H1 (cell line): ENCODE measurements around the gene REG4. TPM values are rescaled to one million over a fixed set of nuclear protein-coding genes. Genes with fewer than 3 reads are reported as not detected.

Source experiments
- RBBP5 ChIP-seq: IDR thresholded peaks from 2 replicates; pipeline ENCODE4 v1.7.1; 2012; ENCODE audit warnings: low read depth, mild to moderate bottlenecking, inconsistent platforms, low read length, moderate library complexity, borderline replicate concordance
- polyA plus RNA-seq, 7 experiments: library from polyadenylated mRNA; depleted of rRNA in 3 of 7; stranded (reverse) in 5 of 7; unstranded in 2 of 7; fragments of >200 nt in 5 of 7; fragments of 200-250 nt in 2 of 7; gene quantifications; 1 replicate in 5 of 7; 2 replicates in 1 of 7; 4 replicates in 1 of 7; pipeline versions ENCODE4 v1.2.1 to v1.2.3, GENCODE V29; 2011 to 2013; ENCODE audit warnings: missing spikeins in 2 of 7, mixed read lengths in 2 of 7
- total RNA-seq: library from RNA; stranded (reverse); fragmentation: NEBNext Ultra II Directional; extraction: Animal tissue kit (Norgen Biotek cat#: 25700); gene quantifications from 2 replicates; pipeline ENCODE4 v1.2.1, GENCODE V29; 2021
- TF ChIP-seq, protein P1 (sequence below): IDR thresholded peaks from 2 replicates; pipeline ENCODE4 v1.6.1; 2011; ENCODE audit warnings: low read length, improper control_type of control experiment

REG4 gene
- total and polyA plus RNA-seq, 2 of the 8 experiments (the other 6 are each of a cell fraction or from before 2014, with no cell fraction given), result not detected

GRCh38 chr1:119745034-119745433 is 66.2 kb downstream of the REG4 start (continued):
- TF ChIP-seq, protein P1, sequence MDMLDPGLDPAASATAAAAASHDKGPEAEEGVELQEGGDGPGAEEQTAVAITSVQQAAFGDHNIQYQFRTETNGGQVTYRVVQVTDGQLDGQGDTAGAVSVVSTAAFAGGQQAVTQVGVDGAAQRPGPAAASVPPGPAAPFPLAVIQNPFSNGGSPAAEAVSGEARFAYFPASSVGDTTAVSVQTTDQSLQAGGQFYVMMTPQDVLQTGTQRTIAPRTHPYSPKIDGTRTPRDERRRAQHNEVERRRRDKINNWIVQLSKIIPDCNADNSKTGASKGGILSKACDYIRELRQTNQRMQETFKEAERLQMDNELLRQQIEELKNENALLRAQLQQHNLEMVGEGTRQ, result no peak
- no peak for TF ChIP-seq RBBP5
- TF ChIP-seq, all 59 proteins: peak for 0
